ENCODE data around the gene RAB13. TPM values are rescaled to one million over a fixed set of nuclear protein-coding genes. Genes with fewer than 3 reads are reported as not detected.

Gene RAB13
- polyA plus RNA-seq, 1 experiment = 250 TPM

GRCh38 chr1:153953859-153954365, 32.2 kb downstream of the RAB13 start:
- H3K27ac ChIP-seq (ENCODE audit: low read depth, low read length) = no peak overlapping the region
- ChIA-PET POLR2A (interaction anchor here (1.1 to 1.2 kb wide), 2 partner anchors 14 to 24 kb away, joined by 3 read pairs; partner anchors contain the start of gene JTB), CTCF (interaction anchor here (1.3 to 1.4 kb wide), 2 partner anchors 8 to 33 kb away, joined by 6 to 7 read pairs; partner anchors contain the start of genes DENND4B and RAB13)
- no peak overlapping the region for H3K4me3 ChIP-seq (ENCODE audit: low read depth, low read length)
- no peak for TF ChIP-seq CTCF (IDR thresholded peaks at IDR 0.05; ENCODE audit: low read depth, low read length)
- H3K9me3 ChIP-seq (ENCODE audit: control insufficient read depth, insufficient read depth, low read length) = no peaks in the 10 kb centered on the region; the same call in 1 of the 2 replicates
- no peaks in the 10 kb centered on the region for H3K27me3 ChIP-seq (ENCODE audit: control insufficient read depth, insufficient read depth, low read length)
- DNase-seq (ENCODE audit: low read depth, low spot score) = no peak

- CTCF ChIA-PET = interaction anchor here (0.5 kb wide), 1 partner anchor 1047 kb away, joined by 3 read pairs; no protein-coding TSS in a partner anchor
- no peak for TF ChIP-seq CTCF (IDR thresholded peaks at IDR 0.05; ENCODE audit: low read depth, low read length)
- H3K4me3 ChIP-seq (ENCODE audit: low read depth, low read length) = no peak overlapping the region
- POLR2A ChIA-PET = no interaction called here
- no peaks in the 10 kb centered on the region for H3K9me3 ChIP-seq (ENCODE audit: control insufficient read depth, insufficient read depth, low read length)
- H3K27ac ChIP-seq (ENCODE audit: low read depth, low read length) = no peak overlapping the region
- no peak for DNase-seq (ENCODE audit: low read depth, low spot score)
- H3K27me3 ChIP-seq (ENCODE audit: control insufficient read depth, insufficient read depth, low read length) = no peaks in the 10 kb centered on the region
Measured at GRCh38 chr1:153951801-153952200, 34.3 kb downstream of the RAB13 start.

GRCh38 chr1:153951183-153951582, 35.0 kb downstream of the RAB13 start:
- no peak for DNase-seq (ENCODE audit: low read depth, low spot score)
- Histone ChIP-seq H3K27ac (ENCODE audit: low read depth, low read length) (no peak overlapping the region), H3K27me3 (ENCODE audit: control insufficient read depth, insufficient read depth, low read length) (no peaks in the 10 kb centered on the region), H3K9me3 (ENCODE audit: control insufficient read depth, insufficient read depth, low read length) (no peaks in the 10 kb centered on the region), H3K4me3 (ENCODE audit: low read depth, low read length) (no peak overlapping the region)
- ChIA-PET CTCF (interaction anchor here (0.5 kb wide), 1 partner anchor 1048 kb away, joined by 3 read pairs; no protein-coding TSS in a partner anchor), POLR2A (no interaction called here)
- no peak for TF ChIP-seq CTCF (IDR thresholded peaks at IDR 0.05; ENCODE audit: low read depth, low read length)

- TF ChIP-seq CTCF (IDR thresholded peaks at IDR 0.05; ENCODE audit: low read depth, low read length) = peak; percentile 90
- Histone ChIP-seq H3K27me3 (ENCODE audit: control insufficient read depth, insufficient read depth, low read length) (no peaks in the 10 kb centered on the region), H3K27ac (ENCODE audit: low read depth, low read length) (peak within 1 kb of the TSS; percentile 61), H3K4me3 (ENCODE audit: low read depth, low read length) (peak within 1 kb of the TSS; percentile 86), H3K9me3 (ENCODE audit: control insufficient read depth, insufficient read depth, low read length) (no peaks in the 10 kb centered on the region; the same call in 1 of the 2 replicates)
- CTCF ChIA-PET = interaction anchor here (0.5 to 3.8 kb wide), 31 partner anchors 8 to 595 kb away, joined by 3 to 19 read pairs (median 5); partner anchors contain the start of genes RAB13 and SLC39A1
- DNase-seq (ENCODE audit: low read depth, low spot score) = no peak
- POLR2A ChIA-PET = interaction anchor here (0.6 to 1.8 kb wide), 14 partner anchors 12 to 276 kb away, joined by 3 to 19 read pairs (median 5); partner anchors contain the start of genes CREB3L4, CRTC2, GATAD2B and JTB
Measured at GRCh38 chr1:153946622-153947241, 39.4 kb downstream of the RAB13 start, which contains the start of gene DENND4B. DENND4B (minus strand) TSS chr1:153946718; CDS start chr1:153944374, 2,344 bp downstream.

Data from AG04450 (cell line).